CD4-positive, CD25-positive, alpha-beta regulatory T cell (primary cell): Measurements from ENCODE around the gene MS4A2. TPM values are rescaled to one million over a fixed set of nuclear protein-coding genes. Genes with fewer than 3 reads are reported as not detected.

Experiments used
- ATAC-seq, 2 donors: fragments of 150-1000 bp; cut with Tn5 transposase; one replicate each; pipeline ENCODE4 v1.10.0; 2021; ENCODE audit warnings: low read depth in 2 of 2, moderate number of reproducible peaks in 2 of 2, moderate library complexity in 1 of 2
- DNase-seq, 3 donors: peaks; one replicate each; pipeline versions ENCODE4 v3.0.0 to v3.0.0-alpha.2; 2012 to 2022; ENCODE audit warnings: mixed read lengths in 1 of 3
- H3K27ac ChIP-seq: one replicate; pipeline ENCODE4 v1.7.0; 2013; ENCODE audit warnings: mild to moderate bottlenecking, low read length; ENCODE audit not compliant: insufficient read depth, poor library complexity, severe bottlenecking
- H3K27me3 ChIP-seq: one replicate; pipeline ENCODE4 v1.7.0; 2013; ENCODE audit warnings: low read length; ENCODE audit not compliant: control insufficient read depth, insufficient read depth
- H3K36me3 ChIP-seq: one replicate; pipeline ENCODE4 v1.7.0; 2013; ENCODE audit warnings: mild to moderate bottlenecking, low read length, moderate library complexity; ENCODE audit not compliant: control insufficient read depth, insufficient read depth
- H3K4me1 ChIP-seq: 2 replicates; pipeline ENCODE4 v1.7.0; 2013; ENCODE audit warnings: mild to moderate bottlenecking, low read length; ENCODE audit not compliant: insufficient read depth, control insufficient read depth, poor library complexity, severe bottlenecking
- H3K4me3 ChIP-seq: one replicate; pipeline ENCODE4 v1.7.0; 2013; ENCODE audit warnings: low read depth, mild to moderate bottlenecking, low read length, moderate library complexity
- H3K9me3 ChIP-seq, 2 experiments: 1 replicate in 1 of 2; 2 replicates in 1 of 2; pipeline ENCODE4 v1.7.0; 2013; ENCODE audit warnings: low read length in 2 of 2, mild to moderate bottlenecking in 1 of 2, moderate library complexity in 1 of 2; ENCODE audit not compliant: control insufficient read depth in 2 of 2
- H3K27ac Mint-ChIP-seq, 3 donors: one replicate each; pipeline ENCODE4 v1.8.0; 2020 to 2022; ENCODE audit warnings: mild to moderate bottlenecking in 3 of 3, mixed read lengths in 3 of 3, moderate library complexity in 2 of 3
- H3K27me3 Mint-ChIP-seq: one replicate; pipeline ENCODE4 v1.8.0; 2022; ENCODE audit warnings: mild to moderate bottlenecking, mixed read lengths
- H3K36me3 Mint-ChIP-seq: one replicate; pipeline ENCODE4 v1.8.0; 2020; ENCODE audit warnings: mixed read lengths
- H3K4me1 Mint-ChIP-seq, 4 donors: one replicate each; pipeline ENCODE4 v1.8.0; 2020 to 2022; ENCODE audit warnings: mixed read lengths in 4 of 4, mild to moderate bottlenecking in 1 of 4
- H3K4me3 Mint-ChIP-seq, 4 donors: one replicate each; pipeline ENCODE4 v1.8.0; 2020 to 2022; ENCODE audit warnings: mild to moderate bottlenecking in 4 of 4, mixed read lengths in 4 of 4, moderate library complexity in 3 of 4
- H3K9me3 Mint-ChIP-seq, 7 donors: one replicate each; pipeline ENCODE4 v1.8.0; 2020 to 2022; ENCODE audit warnings: mixed read lengths in 7 of 7, mild to moderate bottlenecking in 3 of 7, moderate library complexity in 2 of 7
- polyA plus RNA-seq, 4 donors: library from polyadenylated mRNA; unstranded; fragments of 300-500 nt; fragmentation: Illumina TruSeq; gene quantifications; one replicate each; pipeline ENCODE4 v1.2.3, GENCODE V29; 2021
- total RNA-seq: library from RNA; stranded (reverse); gene quantifications from one replicate; pipeline ENCODE4 v1.2.3, GENCODE V29; 2022

MS4A2 gene
- total and polyA plus RNA-seq, 5 donors from 2014 or later = 0.37 TPM; not detected in 4

- no peak overlapping the region for H3K4me3 ChIP-seq
- peaks cover 11% of the 10 kb centered on the region for H3K27me3 Mint-ChIP-seq
- ATAC-seq (no peak), DNase-seq (no peak)
- H3K4me1 Mint-ChIP-seq = no peaks in the 10 kb centered on the region
- no peak overlapping the region for H3K27ac Mint-ChIP-seq
- no peaks in the 10 kb centered on the region for H3K27me3 ChIP-seq
- no peaks in the 10 kb centered on the region for H3K36me3 ChIP-seq
- no peak overlapping the region for H3K4me3 Mint-ChIP-seq
- no peaks in the 10 kb centered on the region for H3K9me3 ChIP-seq
- H3K4me1 ChIP-seq = no peaks in the 10 kb centered on the region
- no peaks in the 10 kb centered on the region for H3K36me3 Mint-ChIP-seq
- H3K9me3 Mint-ChIP-seq = peaks cover 0 to 14% (median 2%) of the 10 kb centered on the region in 7 donors
- no peak overlapping the region for H3K27ac ChIP-seq
Measured at GRCh38 chr11:60133917-60134316, 45.5 kb downstream of the MS4A2 start.

- ATAC-seq (no peak), DNase-seq (no peak)
- Mint-ChIP-seq H3K9me3 (peaks cover 0 to 2% (median 0%) of the 10 kb centered on the region in 7 donors), H3K27ac (no peak overlapping the region), H3K4me3 (no peak overlapping the region), H3K36me3 (no peaks in the 10 kb centered on the region), H3K27me3 (peaks cover 4% of the 10 kb centered on the region), H3K4me1 (no peaks in the 10 kb centered on the region)
- Histone ChIP-seq H3K27me3 (no peaks in the 10 kb centered on the region), H3K36me3 (no peaks in the 10 kb centered on the region), H3K27ac (no peak overlapping the region), H3K4me3 (no peak overlapping the region), H3K4me1 (no peaks in the 10 kb centered on the region), H3K9me3 (no peaks in the 10 kb centered on the region)
Measured at GRCh38 chr11:60143768-60144167, 55.3 kb downstream of the MS4A2 start.

DNA sequence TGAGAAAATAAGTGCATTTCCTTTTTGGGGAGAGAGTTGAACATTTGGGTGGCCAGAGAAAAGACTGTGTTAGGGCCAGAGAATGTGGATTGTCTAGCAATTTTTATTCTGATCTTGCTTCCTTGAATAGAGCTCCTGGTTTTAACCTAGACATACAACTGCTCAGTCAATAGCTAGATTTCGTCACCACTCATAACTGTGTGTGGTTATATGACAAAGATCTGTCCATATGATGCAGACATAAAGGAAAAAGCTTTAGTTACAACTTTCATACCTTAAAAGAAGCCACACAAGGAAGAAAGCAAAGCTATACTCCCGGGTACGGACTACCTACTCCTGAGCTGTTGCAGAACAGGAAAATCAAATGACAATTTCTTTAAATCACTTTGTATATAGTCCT lies 57.2 kb downstream of the MS4A2 start:
- Mint-ChIP-seq H3K27ac (no peak overlapping the region), H3K27me3 (peaks cover 4% of the 10 kb centered on the region), H3K36me3 (no peaks in the 10 kb centered on the region), H3K4me3 (no peak overlapping the region), H3K4me1 (no peaks in the 10 kb centered on the region), H3K9me3 (peaks cover 0 to 2% (median 0%) of the 10 kb centered on the region in 7 donors)
- no peaks in the 10 kb centered on the region for H3K4me1 ChIP-seq
- no peak overlapping the region for H3K27ac ChIP-seq
- H3K36me3 ChIP-seq = no peaks in the 10 kb centered on the region
- H3K27me3 ChIP-seq = no peaks in the 10 kb centered on the region
- no peaks in the 10 kb centered on the region for H3K9me3 ChIP-seq
- ATAC-seq = no peak
- no peak for DNase-seq
- no peak overlapping the region for H3K4me3 ChIP-seq

Other genes starting within 250 kb of the MS4A2 start
- gene CBLIF, start 243.2 kb upstream of the MS4A2 start, total RNA-seq = not detected
- gene CBLIF, start 243.2 kb upstream of the MS4A2 start, polyA plus RNA-seq = not detected
- gene TCN1, start 222.2 kb upstream of the MS4A2 start, total RNA-seq = 1.0 TPM
- gene TCN1, start 222.2 kb upstream of the MS4A2 start, polyA plus RNA-seq = under 1 TPM in 1 of 4 donors, not detected in 3; 0.31 TPM
- gene OOSP3, start 209.9 kb upstream of the MS4A2 start, total RNA-seq = not detected
- not detected for gene OOSP3, start 209.9 kb upstream of the MS4A2 start, polyA plus RNA-seq
- not detected for gene OOSP1, start 150.2 kb upstream of the MS4A2 start, total RNA-seq
- not detected for gene OOSP1, start 150.2 kb upstream of the MS4A2 start, polyA plus RNA-seq
- gene OOSP4A, start 124.6 kb upstream of the MS4A2 start, total RNA-seq = not detected
- not detected for gene OOSP4A, start 124.6 kb upstream of the MS4A2 start, polyA plus RNA-seq
- gene OOSP4B, start 71.5 kb upstream of the MS4A2 start, total RNA-seq = not detected
- gene OOSP4B, start 71.5 kb upstream of the MS4A2 start, polyA plus RNA-seq = not detected
- not detected for gene OOSP2, start 48.3 kb upstream of the MS4A2 start, total RNA-seq
- gene OOSP2, start 48.3 kb upstream of the MS4A2 start, polyA plus RNA-seq = not detected
- gene MS4A3, start 32.0 kb upstream of the MS4A2 start, total RNA-seq = 0.79 TPM
- not detected for gene MS4A3, start 32.0 kb upstream of the MS4A2 start, polyA plus RNA-seq
- 1.3 TPM for gene MS4A6A, start 94.4 kb downstream of the MS4A2 start, total RNA-seq
- under 1 TPM in 3 of 4 donors, not detected in 1; 0.29 to 0.99 (median 0.47) TPM for gene MS4A6A, start 94.4 kb downstream of the MS4A2 start, polyA plus RNA-seq
- gene MS4A4E, start 154.5 kb downstream of the MS4A2 start, total RNA-seq = 1.0 TPM
- gene MS4A4E, start 154.5 kb downstream of the MS4A2 start, polyA plus RNA-seq = not detected
- gene MS4A4A, start 192.0 kb downstream of the MS4A2 start, total RNA-seq = not detected
- gene MS4A4A, start 192.0 kb downstream of the MS4A2 start, polyA plus RNA-seq = not detected
- gene MS4A6E, start 238.6 kb downstream of the MS4A2 start, total RNA-seq = not detected
- gene MS4A6E, start 238.6 kb downstream of the MS4A2 start, polyA plus RNA-seq = not detected